ENCODE measurements around the gene STX10. TPM values are rescaled to one million over a fixed set of nuclear protein-coding genes. Genes with fewer than 3 reads are reported as not detected.
"Not testable (repeated sequence)": the region's sequence is repeated elsewhere in the genome, so short reads cannot be mapped to it uniquely, and the experiment has no call there.

STX10 gene
- total and polyA plus RNA-seq, 8 donors: 63.6 to 94.8 (median 72.5) TPM

DNA sequence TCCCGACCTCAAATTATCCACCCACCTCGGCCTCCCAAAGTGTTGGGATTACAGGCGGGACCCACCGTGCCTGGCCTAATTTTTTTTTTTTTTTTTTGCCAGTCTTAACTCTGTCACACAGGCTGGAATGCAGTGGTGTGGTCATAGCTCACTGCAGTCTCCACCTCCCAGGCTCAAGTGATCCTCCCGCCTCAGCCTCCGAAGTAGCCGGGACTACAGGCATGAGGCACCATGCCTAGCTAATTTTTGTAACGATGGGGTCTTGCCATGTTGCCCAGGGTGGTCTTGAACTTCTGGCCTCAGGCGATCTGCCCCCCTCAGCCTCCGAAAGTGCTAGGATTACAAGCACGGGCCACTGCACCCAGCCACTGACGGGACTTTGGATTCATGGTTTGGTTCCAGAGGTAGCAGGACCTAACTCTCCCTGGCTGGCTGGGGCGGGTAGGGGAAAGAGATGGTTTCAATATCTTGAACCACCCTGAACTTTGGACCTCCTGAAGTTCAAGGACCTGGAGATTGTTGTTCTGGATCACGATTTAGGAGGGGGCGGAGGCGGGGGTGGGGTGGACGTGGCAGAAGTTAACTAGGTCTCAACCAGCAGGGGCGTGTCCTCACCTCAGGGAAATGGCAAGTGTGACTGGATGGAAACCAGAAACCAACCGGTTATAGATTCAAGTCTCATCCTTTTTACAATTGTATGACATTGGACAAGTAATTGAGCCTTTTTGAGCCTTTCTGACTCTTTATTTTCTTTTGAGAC, 40.8 kb upstream of the STX10 start:
- TF ChIP-seq CTCF (IDR thresholded peaks at IDR 0.05): no peak
- Histone ChIP-seq H3K9me3 (no peaks in the 10 kb centered on the region), H3K4me3 (no peak overlapping the region), H3K27me3 (no peaks in the 10 kb centered on the region), H3K36me3 (no peaks in the 10 kb centered on the region), H3K4me1 (peaks cover 0 to 14% of the 10 kb centered on the region in 2 donors), H3K27ac (no peak overlapping the region)
- DNase-seq (no peak), ATAC-seq (no peak)
- intact Hi-C loops (cut with DNase I): loop anchor here in 1 of 2 donors (10.0 kb wide), 1 partner anchor 74 kb away; no protein-coding TSS in a partner anchor

GRCh38 chr19:13189600-13189999, 39.4 kb upstream of the STX10 start:
- intact Hi-C loops (cut with DNase I): no loop called here
- Histone ChIP-seq H3K4me3 (no peak overlapping the region), H3K9me3 (no peaks in the 10 kb centered on the region), H3K27ac (no peak overlapping the region), H3K27me3 (no peaks in the 10 kb centered on the region), H3K4me1 (peaks cover 0 to 11% of the 10 kb centered on the region in 2 donors), H3K36me3 (no peaks in the 10 kb centered on the region)
- ATAC-seq: no peak
- DNase-seq: no peak
- no peak for TF ChIP-seq CTCF (IDR thresholded peaks at IDR 0.05)

GRCh38 chr19:13187419-13187818, 37.2 kb upstream of the STX10 start:
- no peaks in the 10 kb centered on the region for H3K36me3 ChIP-seq
- intact Hi-C loops (cut with DNase I): no loop called here
- H3K27me3 ChIP-seq: no peaks in the 10 kb centered on the region
- H3K4me3 ChIP-seq: no peak overlapping the region
- H3K27ac ChIP-seq: no peak overlapping the region
- peaks cover 0 to under 1% of the 10 kb centered on the region in 2 donors for H3K4me1 ChIP-seq
- no peak for ATAC-seq
- H3K9me3 ChIP-seq: no peaks in the 10 kb centered on the region
- TF ChIP-seq CTCF (IDR thresholded peaks at IDR 0.05): no peak
- no peak for DNase-seq

- H3K27ac ChIP-seq; ATAC-seq; DNase-seq; H3K9me3 ChIP-seq; H3K4me1 ChIP-seq; H3K4me3 ChIP-seq; H3K36me3 ChIP-seq; intact Hi-C loops (cut with DNase I); H3K27me3 ChIP-seq: not testable (repeated sequence)
Observed at GRCh38 chr19:13186688-13187087, 36.5 kb upstream of the STX10 start.

GRCh38 chr19:13185763-13186657, 35.8 kb upstream of the STX10 start:
- DNase-seq; ATAC-seq; H3K27me3 ChIP-seq; H3K4me3 ChIP-seq; H3K9me3 ChIP-seq; H3K27ac ChIP-seq; intact Hi-C loops (cut with DNase I); H3K36me3 ChIP-seq: not testable (repeated sequence)
- peaks cover 6 to 11% of the 10 kb centered on the region in 2 donors for H3K4me1 ChIP-seq

DNA sequence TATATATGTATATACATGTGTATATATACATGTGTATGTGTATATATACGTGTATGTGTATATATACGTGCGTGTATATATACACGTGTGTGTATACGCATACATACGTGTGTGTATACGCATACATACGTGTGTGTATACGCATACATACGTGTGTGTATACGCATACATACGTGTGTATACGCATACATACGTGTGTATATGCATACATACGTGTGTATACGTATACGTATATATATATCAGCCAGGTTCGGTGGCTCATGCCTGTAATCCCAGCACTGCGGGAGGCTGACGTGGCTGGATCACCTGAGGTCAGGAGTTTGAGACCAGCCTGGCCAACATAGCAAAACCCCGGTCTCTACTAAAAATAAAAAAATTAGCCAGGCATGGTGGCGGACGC, 34.8 kb upstream of the STX10 start:
- H3K9me3 ChIP-seq; H3K36me3 ChIP-seq; H3K27me3 ChIP-seq; ATAC-seq; intact Hi-C loops (cut with DNase I); H3K4me3 ChIP-seq; DNase-seq; H3K27ac ChIP-seq: not testable (repeated sequence)
- H3K4me1 ChIP-seq: peaks cover 6 to 11% of the 10 kb centered on the region in 2 donors

All from left lung (tissue), 10 donors.